GM23338 (cell line): ENCODE measurements around the gene ATR.

ENCODE experiments used
- EZH2 ChIP-seq: fragments of 200-600 bp; sonication (generic); IDR thresholded peaks from one replicate; pipeline ENCODE4 v1.8.0; 2017; ENCODE audit warnings: antibody characterized with exemption, mild to moderate bottlenecking, low read depth; ENCODE audit not compliant: unreplicated experiment
- TF ChIP-seq, protein P1 (sequence below), 2 experiments: fragments of 200-600 bp in 1 of 2; sonication (generic) in 1 of 2; conservative IDR thresholded peaks; 2 replicates each; pipeline versions ENCODE4 v1.5.1 to v1.6.1; 2016 to 2017; ENCODE audit warnings: antibody characterized with exemption in 2 of 2, low read depth in 2 of 2, mild to moderate bottlenecking in 2 of 2, moderate library complexity in 1 of 2

DNA sequence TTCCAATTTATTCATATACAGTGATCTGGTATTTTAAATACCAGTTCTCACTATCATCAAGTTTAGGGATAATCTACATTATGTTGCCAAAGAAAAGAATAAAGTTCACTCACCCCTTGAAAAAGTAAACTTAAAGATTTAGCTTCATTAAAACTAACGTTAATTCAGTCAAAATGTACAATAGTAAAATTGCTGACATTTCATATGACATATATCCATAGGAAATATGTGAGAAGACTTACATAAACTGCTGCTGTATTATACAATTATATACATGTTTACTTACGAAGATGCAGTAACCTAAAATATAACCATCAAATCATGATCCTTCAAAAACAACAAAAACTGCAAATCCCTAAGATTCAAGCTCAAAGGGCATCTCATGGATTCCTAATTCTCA lies 44.0 kb downstream of the ATR start:
- TF ChIP-seq, protein P1, sequence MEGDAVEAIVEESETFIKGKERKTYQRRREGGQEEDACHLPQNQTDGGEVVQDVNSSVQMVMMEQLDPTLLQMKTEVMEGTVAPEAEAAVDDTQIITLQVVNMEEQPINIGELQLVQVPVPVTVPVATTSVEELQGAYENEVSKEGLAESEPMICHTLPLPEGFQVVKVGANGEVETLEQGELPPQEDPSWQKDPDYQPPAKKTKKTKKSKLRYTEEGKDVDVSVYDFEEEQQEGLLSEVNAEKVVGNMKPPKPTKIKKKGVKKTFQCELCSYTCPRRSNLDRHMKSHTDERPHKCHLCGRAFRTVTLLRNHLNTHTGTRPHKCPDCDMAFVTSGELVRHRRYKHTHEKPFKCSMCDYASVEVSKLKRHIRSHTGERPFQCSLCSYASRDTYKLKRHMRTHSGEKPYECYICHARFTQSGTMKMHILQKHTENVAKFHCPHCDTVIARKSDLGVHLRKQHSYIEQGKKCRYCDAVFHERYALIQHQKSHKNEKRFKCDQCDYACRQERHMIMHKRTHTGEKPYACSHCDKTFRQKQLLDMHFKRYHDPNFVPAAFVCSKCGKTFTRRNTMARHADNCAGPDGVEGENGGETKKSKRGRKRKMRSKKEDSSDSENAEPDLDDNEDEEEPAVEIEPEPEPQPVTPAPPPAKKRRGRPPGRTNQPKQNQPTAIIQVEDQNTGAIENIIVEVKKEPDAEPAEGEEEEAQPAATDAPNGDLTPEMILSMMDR (conservative IDR thresholded peaks at IDR 0.05; ENCODE audit: low read depth in 2 of 2), result no peak
- TF ChIP-seq EZH2, result no peak
